ENCODE results near the gene RPTOR. TPM values are rescaled to one million over a fixed set of nuclear protein-coding genes. Genes with fewer than 3 reads are reported as not detected.

RPTOR gene
- total RNA-seq, 1 experiment from 2014 or later = 25.1 TPM

DNA sequence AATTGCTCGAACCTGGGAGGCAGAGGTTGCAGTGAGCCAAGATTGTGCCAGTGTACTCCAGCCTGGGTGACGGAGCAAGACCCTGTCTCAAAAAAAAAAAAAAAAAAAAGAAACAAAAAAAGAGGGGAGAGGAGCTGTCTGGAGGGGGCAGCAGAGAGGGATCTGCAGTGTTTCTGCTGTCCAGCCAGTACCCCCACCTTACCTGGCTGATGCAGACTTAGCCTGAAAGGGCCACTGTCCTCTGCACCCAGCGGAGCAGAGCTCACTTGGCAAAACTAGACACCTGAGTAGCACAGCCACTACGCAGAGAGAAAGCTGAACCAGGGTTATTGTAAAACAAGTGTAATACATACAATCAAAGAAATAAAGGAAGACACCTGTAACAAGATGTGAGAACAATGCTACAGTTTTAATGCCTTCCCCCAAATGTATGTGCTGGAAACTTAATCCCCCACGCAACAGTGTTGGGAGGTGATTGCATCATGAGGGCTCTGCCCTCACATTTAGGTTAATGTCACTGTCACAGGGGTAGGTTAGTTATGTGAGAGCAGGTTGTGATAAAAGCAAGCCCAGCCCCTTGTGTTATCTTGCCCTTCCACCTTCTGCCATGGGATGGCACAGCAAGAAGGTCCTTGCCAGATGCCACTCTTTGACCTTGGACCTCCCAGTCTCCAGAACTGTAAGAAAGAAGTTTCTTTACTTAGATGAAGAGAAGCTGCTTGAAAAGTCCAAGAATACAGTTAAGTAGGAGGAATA, 211.2 kb downstream of the RPTOR start:
- no CpG with 5 or more reads among the region's 5 CpGs for whole genome bisulfite sequencing (ENCODE audit: extremely low coverage, insufficient read length, low lambda C conversion rate)
- H2BK20ac ChIP-seq (ENCODE audit: low read depth, low read length, poor library complexity, severe bottlenecking) = no peak overlapping the region
- H3K27me3 Mint-ChIP-seq (ENCODE audit: low read depth) = no peaks in the 10 kb centered on the region
- no peak overlapping the region for H4K91ac ChIP-seq (ENCODE audit: insufficient read length, low read depth, low read length)
- H3K56ac ChIP-seq (ENCODE audit: insufficient read length, low read depth, low read length) = no peak overlapping the region
- no peak overlapping the region for H2BK120ac ChIP-seq (ENCODE audit: low read depth, low read length, poor library complexity, severe bottlenecking)
- no peak overlapping the region for H4K5ac ChIP-seq (ENCODE audit: insufficient read length, low read depth, low read length)
- H3K4ac ChIP-seq (ENCODE audit: low read depth, low read length) = no peak overlapping the region
- no peak overlapping the region for H3K9ac ChIP-seq (ENCODE audit: extremely low read depth, insufficient read length, low read length)
- peaks cover 34 to 37% of the 10 kb centered on the region in 2 experiments for H3K4me1 Mint-ChIP-seq
- no peaks in the 10 kb centered on the region for H3K9me3 Mint-ChIP-seq
- no peak overlapping the region for H3T11ph ChIP-seq (ENCODE audit: low read length)
- H3K79me1 ChIP-seq (ENCODE audit: insufficient read depth, low read depth, low read length, poor library complexity, severe bottlenecking) = no peaks in the 10 kb centered on the region
- peak; percentile 64 for TF ChIP-seq CTCF (conservative IDR thresholded peaks at IDR 0.05)
- H2BK12ac ChIP-seq (ENCODE audit: insufficient read length, low read depth, low read length) = no peak overlapping the region
- H3K27ac Mint-ChIP-seq = no peak overlapping the region
- peaks cover 8% of the 10 kb centered on the region; the same call in 1 of the 2 replicates for H3K4me1 ChIP-seq (ENCODE audit: insufficient read depth, low read length)
- no peak overlapping the region for H2AK5ac ChIP-seq (ENCODE audit: insufficient read length, low read length)
- no peak overlapping the region for H2BK5ac ChIP-seq (ENCODE audit: insufficient read length, low read length)
- H3K9me3 ChIP-seq (ENCODE audit: control insufficient read depth, low read depth, low read length) = no peaks in the 10 kb centered on the region
- H3K79me2 ChIP-seq (ENCODE audit: insufficient read depth, low read length) = no peaks in the 10 kb centered on the region
- H3K4me3 Mint-ChIP-seq = no peak overlapping the region
- no peak overlapping the region for H2BK15ac ChIP-seq (ENCODE audit: low read depth, low read length)
- H4K8ac ChIP-seq (replicated peaks; ENCODE audit: insufficient read length, low read depth, low read length) = no peak overlapping the region
- H3K23me2 ChIP-seq (ENCODE audit: insufficient read length, low read depth, low read length, poor library complexity, severe bottlenecking) = no peaks in the 10 kb centered on the region
- no peak overlapping the region for H3K23ac ChIP-seq (ENCODE audit: insufficient read length, low read depth, low read length)
- no peak for DNase-seq
- H3K18ac ChIP-seq (ENCODE audit: insufficient read length, low read depth, low read length) = no peak overlapping the region
- H3K36me3 Mint-ChIP-seq (ENCODE audit: insufficient read depth in 1 of 3, low read depth in 3 of 3) = peaks cover 7 to 17% (median 10%) of the 10 kb centered on the region in 3 experiments
- no peak overlapping the region for H3K14ac ChIP-seq (ENCODE audit: insufficient read depth, low read length)
- no peak overlapping the region for H3K27ac ChIP-seq (ENCODE audit: insufficient read length, low read depth, low read length)
- no peak overlapping the region for H2AFZ ChIP-seq (ENCODE audit: low read length)
- no peak overlapping the region for H3K4me2 ChIP-seq (ENCODE audit: insufficient read depth, insufficient read length, low read length)
- no peaks in the 10 kb centered on the region for H3K27me3 ChIP-seq (ENCODE audit: insufficient read depth, low read length)
- H4K20me1 ChIP-seq (ENCODE audit: control insufficient read depth, insufficient read depth, insufficient read length) = no peaks in the 10 kb centered on the region

Data from H9 (cell line).